PC-3 (cell line): ENCODE results near the gene CEP131.

ENCODE experiments used
- CTCF ChIP-seq: fragments of 300-600 bp; sonication (generic); conservative IDR thresholded peaks from 2 replicates; pipeline ENCODE4 v1.5.1; 2017; ENCODE audit warnings: antibody characterized with exemption, low read depth, mild to moderate bottlenecking, low read length
- EZH2 ChIP-seq: fragments of 300-600 bp; sonication (generic); IDR thresholded peaks from one replicate; pipeline ENCODE4 v1.6.1; 2017; ENCODE audit warnings: antibody characterized with exemption, mild to moderate bottlenecking, low read length; ENCODE audit not compliant: unreplicated experiment

DNA sequence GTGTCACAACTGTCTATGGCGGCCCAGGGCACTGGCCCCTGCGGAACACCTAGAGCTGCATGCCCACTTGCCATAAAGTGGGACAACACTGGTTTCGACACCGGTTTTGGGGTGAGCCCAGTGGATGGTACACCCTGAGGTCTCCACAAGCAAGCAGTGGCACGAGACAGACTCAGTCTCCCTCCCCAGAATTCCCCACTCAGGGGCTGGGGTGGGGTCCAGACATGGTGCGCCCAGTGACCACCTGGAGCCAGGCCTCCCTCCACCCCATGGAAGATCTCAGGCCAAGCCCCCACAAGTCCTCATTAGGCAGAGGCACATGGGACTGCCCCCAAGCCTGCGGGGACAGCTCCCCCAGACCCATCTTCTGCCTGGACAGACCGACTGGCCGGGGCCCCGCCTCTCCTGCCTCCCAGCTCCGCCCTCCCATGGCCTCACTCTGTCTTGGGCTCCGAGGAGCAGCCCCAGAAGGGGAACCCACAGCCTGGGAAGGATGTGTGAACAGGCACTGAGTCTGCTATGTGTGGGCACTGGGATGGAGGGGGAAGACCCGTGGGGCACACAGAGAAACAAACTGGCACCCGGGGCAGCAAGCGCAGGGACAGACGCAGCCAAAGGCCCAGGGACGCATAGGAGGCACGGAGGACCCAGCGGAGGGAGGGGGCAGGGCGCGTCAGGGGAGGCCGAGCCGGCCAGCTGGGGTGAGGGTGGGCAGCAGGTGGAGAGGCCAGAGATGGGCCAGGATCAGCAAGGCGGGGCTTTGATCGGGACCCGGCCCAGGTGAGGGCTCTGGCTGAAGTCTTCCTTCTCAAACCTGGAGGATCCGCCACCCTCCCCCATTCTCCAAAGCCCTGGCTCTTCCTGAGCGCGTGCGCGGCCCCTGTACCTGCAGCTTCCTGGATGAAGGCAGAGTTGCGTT, 13.3 kb upstream of the CEP131 start:
- TF ChIP-seq CTCF (no peak), EZH2 (no peak)
